MM.1S (cell line): ENCODE data around the gene DEPP1.

Experiments
- DNase-seq: peaks from one replicate; pipeline ENCODE4 v3.0.0-alpha.2; 2015
- H2AFZ ChIP-seq: fragments of 300-600 bp; sonication (generic); 2 replicates; pipeline ENCODE4 v1.6.0; 2016; ENCODE audit warnings: antibody characterized with exemption, low read length
- H3F3A ChIP-seq: fragments of 300-600 bp; sonication (generic); 2 replicates; pipeline ENCODE4 v1.6.1; 2016; ENCODE audit warnings: mild to moderate bottlenecking, antibody characterized with exemption, low read length, moderate library complexity, mixed read lengths; ENCODE audit not compliant: insufficient read depth
- H3K27ac ChIP-seq: fragments of 300-600 bp; sonication (generic); 2 replicates; pipeline ENCODE4 v1.5.1; 2016; ENCODE audit warnings: mild to moderate bottlenecking, low read length
- H3K27me3 ChIP-seq: fragments of 300-600 bp; sonication (generic); replicated peaks from 2 replicates; pipeline ENCODE4 v1.6.0; 2016; ENCODE audit warnings: low read length; ENCODE audit not compliant: insufficient read depth
- H3K36me3 ChIP-seq: fragments of 300-600 bp; sonication (generic); replicated peaks from 2 replicates; pipeline ENCODE4 v1.6.1; 2016; ENCODE audit warnings: mild to moderate bottlenecking, low read length, mixed read lengths; ENCODE audit not compliant: insufficient read depth
- H3K4me1 ChIP-seq: fragments of 300-600 bp; sonication (generic); 2 replicates; pipeline ENCODE4 v1.6.1; 2016; ENCODE audit warnings: low read length, mixed read lengths
- H3K4me2 ChIP-seq: fragments of 300-600 bp; sonication (generic); 2 replicates; pipeline ENCODE4 v1.6.0; 2016; ENCODE audit warnings: low read depth, low read length
- H3K4me3 ChIP-seq: fragments of 300-600 bp; sonication (generic); 2 replicates; pipeline ENCODE4 v1.5.1; 2016; ENCODE audit warnings: low read length, mixed read lengths
- H3K79me2 ChIP-seq: fragments of 300-600 bp; sonication (generic); 2 replicates; pipeline ENCODE4 v1.6.1; 2016; ENCODE audit warnings: mixed run types, low read length, mixed read lengths
- H3K9ac ChIP-seq: fragments of 300-600 bp; sonication (generic); 2 replicates; pipeline ENCODE4 v1.6.1; 2016; ENCODE audit warnings: low read length, mixed read lengths
- H3K9me2 ChIP-seq: fragments of 300-600 bp; sonication (generic); replicated peaks from 2 replicates; pipeline ENCODE4 v1.6.1; 2016; ENCODE audit warnings: mild to moderate bottlenecking, low read length, mixed read lengths; ENCODE audit not compliant: insufficient read depth
- H3K9me3 ChIP-seq: fragments of 300-600 bp; sonication (generic); replicated peaks from 2 replicates; pipeline ENCODE4 v1.6.1; 2016; ENCODE audit warnings: mild to moderate bottlenecking, low read length, mixed read lengths; ENCODE audit not compliant: insufficient read depth
- H4K20me1 ChIP-seq: fragments of 300-600 bp; sonication (generic); 2 replicates; pipeline ENCODE4 v1.6.1; 2016; ENCODE audit warnings: mild to moderate bottlenecking, low read length, moderate library complexity, mixed read lengths; ENCODE audit not compliant: insufficient read depth
- CTCF ChIP-seq: fragments of 300-600 bp; sonication (generic); IDR thresholded peaks from 2 replicates; pipeline ENCODE4 v1.5.1; 2016; ENCODE audit warnings: antibody characterized with exemption, low read length, mixed read lengths
- EZH2 ChIP-seq: fragments of 300-600 bp; sonication (generic); optimal IDR thresholded peaks from 2 replicates; pipeline ENCODE3; 2017; ENCODE audit warnings: low read depth, mild to moderate bottlenecking, antibody characterized with exemption, low read length, mixed read lengths
- EZH2phosphoT487 ChIP-seq: fragments of 300-600 bp; sonication (generic); IDR thresholded peaks from 2 replicates; pipeline ENCODE4 v1.6.1; 2018; ENCODE audit warnings: antibody characterized with exemption, low read length

DEPP1 gene

GRCh38 chr10:44939691-44940401, 38.8 kb downstream of the DEPP1 start:
- no peak overlapping the region for H3K4me2 ChIP-seq
- H4K20me1 ChIP-seq, result no peaks in the 10 kb centered on the region

GRCh38 chr10:44938956-44939355, 39.7 kb downstream of the DEPP1 start:
- TF ChIP-seq CTCF (no peak), EZH2 (no peak), EZH2phosphoT487 (no peak)
- Histone ChIP-seq H3K4me2 (no peak overlapping the region), H3K36me3 (no peaks in the 10 kb centered on the region)

More at GRCh38 chr10:44939691-44940401, 38.8 kb downstream of the DEPP1 start:
- Histone ChIP-seq H3K4me3 (no peak overlapping the region), H3K36me3 (no peaks in the 10 kb centered on the region), H3K27me3 (no peaks in the 10 kb centered on the region), H3K27ac (no peak overlapping the region), H3K9me3 (no peaks in the 10 kb centered on the region), H3F3A (peaks cover 9% of the 10 kb centered on the region), H3K9me2 (no peaks in the 10 kb centered on the region), H2AFZ (no peak overlapping the region), H3K79me2 (no peaks in the 10 kb centered on the region), H3K9ac (no peak overlapping the region), H3K4me1 (peaks cover 15% of the 10 kb centered on the region)
- TF ChIP-seq EZH2phosphoT487, result no peak
- TF ChIP-seq CTCF, result no peak
- no peak for TF ChIP-seq EZH2
- no peak for DNase-seq

GRCh38 chr10:44937196-44938005, 41.2 kb downstream of the DEPP1 start:
- H3K27me3 ChIP-seq, result no peaks in the 10 kb centered on the region
- no peaks in the 10 kb centered on the region for H3K79me2 ChIP-seq
- no peak overlapping the region for H3K4me3 ChIP-seq
- H3K27ac ChIP-seq, result no peak overlapping the region
- H4K20me1 ChIP-seq, result no peaks in the 10 kb centered on the region
- no peak overlapping the region for H3K4me2 ChIP-seq
- H3K9ac ChIP-seq, result no peak overlapping the region
- no peak for DNase-seq
- H3K9me2 ChIP-seq, result no peaks in the 10 kb centered on the region
- no peaks in the 10 kb centered on the region for H3K9me3 ChIP-seq
- H3F3A ChIP-seq, result no peaks in the 10 kb centered on the region
- H3K36me3 ChIP-seq, result no peaks in the 10 kb centered on the region
- TF ChIP-seq EZH2phosphoT487, result no peak
- no peak for TF ChIP-seq EZH2
- no peak for TF ChIP-seq CTCF
- peaks cover 19% of the 10 kb centered on the region for H3K4me1 ChIP-seq
- no peak overlapping the region for H2AFZ ChIP-seq

More at GRCh38 chr10:44938956-44939355, 39.7 kb downstream of the DEPP1 start:
- Histone ChIP-seq H3K9ac (no peak overlapping the region), H3K79me2 (no peaks in the 10 kb centered on the region), H3K4me3 (no peak overlapping the region), H3F3A (peaks cover under 1% of the 10 kb centered on the region; the same call in 1 of the 2 replicates), H3K9me2 (no peaks in the 10 kb centered on the region), H3K27me3 (no peaks in the 10 kb centered on the region), H2AFZ (no peak overlapping the region), H4K20me1 (no peaks in the 10 kb centered on the region), H3K4me1 (peaks cover 10% of the 10 kb centered on the region), H3K9me3 (no peaks in the 10 kb centered on the region), H3K27ac (no peak overlapping the region)
- DNase-seq, result no peak
